ENCODE measurements around the gene C3orf33. TPM values are rescaled to one million over a fixed set of nuclear protein-coding genes. Genes with fewer than 3 reads are reported as not detected.

C3orf33 gene, protein sequence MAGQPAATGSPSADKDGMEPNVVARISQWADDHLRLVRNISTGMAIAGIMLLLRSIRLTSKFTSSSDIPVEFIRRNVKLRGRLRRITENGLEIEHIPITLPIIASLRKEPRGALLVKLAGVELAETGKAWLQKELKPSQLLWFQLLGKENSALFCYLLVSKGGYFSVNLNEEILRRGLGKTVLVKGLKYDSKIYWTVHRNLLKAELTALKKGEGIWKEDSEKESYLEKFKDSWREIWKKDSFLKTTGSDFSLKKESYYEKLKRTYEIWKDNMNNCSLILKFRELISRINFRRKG
- 1.4 and 2.6 TPM in 2 replicates for total RNA-seq

DNA sequence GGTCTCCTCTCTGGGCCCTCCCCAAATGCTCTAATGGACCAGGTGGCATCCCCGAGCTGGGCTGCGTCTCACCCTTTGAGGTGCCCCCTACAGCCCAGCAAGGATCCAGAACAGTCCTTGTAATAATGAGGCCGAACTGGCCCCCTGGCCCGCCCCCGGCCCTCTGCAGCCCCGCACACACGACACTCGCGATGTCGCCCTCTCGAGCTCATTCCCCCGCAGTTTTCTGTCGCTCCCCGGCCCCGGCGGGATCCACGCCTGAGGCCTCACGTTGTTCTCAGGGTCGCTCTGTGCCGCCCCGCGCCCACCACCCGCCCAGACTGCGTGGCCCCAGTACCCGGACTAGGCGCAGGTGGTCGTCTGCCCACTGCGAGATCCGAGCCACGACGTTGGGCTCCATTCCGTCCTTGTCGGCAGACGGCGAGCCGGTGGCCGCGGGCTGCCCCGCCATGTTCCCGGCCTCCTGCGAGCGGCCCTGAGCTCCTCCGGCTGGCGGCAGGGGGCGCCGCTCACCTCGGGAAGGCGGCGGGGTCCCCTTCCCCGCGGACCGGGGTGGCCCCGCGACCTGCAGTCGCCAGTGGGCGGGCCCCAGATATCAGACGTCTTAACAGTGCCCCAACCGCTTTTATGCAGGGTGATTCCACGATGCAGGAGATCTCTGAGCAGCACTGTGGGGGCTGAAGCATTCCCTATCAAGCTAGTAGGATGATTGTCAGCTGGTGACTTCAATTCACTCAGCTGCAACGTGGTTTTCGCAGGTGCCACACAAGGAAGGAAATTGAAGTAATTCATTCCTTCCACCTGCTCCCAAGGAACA is at the start of gene C3orf33:
C3orf33 (minus strand) TSS at position 477 of the 817 bp plus-strand sequence; CDS start at position 451, 26 bp downstream.

DNA sequence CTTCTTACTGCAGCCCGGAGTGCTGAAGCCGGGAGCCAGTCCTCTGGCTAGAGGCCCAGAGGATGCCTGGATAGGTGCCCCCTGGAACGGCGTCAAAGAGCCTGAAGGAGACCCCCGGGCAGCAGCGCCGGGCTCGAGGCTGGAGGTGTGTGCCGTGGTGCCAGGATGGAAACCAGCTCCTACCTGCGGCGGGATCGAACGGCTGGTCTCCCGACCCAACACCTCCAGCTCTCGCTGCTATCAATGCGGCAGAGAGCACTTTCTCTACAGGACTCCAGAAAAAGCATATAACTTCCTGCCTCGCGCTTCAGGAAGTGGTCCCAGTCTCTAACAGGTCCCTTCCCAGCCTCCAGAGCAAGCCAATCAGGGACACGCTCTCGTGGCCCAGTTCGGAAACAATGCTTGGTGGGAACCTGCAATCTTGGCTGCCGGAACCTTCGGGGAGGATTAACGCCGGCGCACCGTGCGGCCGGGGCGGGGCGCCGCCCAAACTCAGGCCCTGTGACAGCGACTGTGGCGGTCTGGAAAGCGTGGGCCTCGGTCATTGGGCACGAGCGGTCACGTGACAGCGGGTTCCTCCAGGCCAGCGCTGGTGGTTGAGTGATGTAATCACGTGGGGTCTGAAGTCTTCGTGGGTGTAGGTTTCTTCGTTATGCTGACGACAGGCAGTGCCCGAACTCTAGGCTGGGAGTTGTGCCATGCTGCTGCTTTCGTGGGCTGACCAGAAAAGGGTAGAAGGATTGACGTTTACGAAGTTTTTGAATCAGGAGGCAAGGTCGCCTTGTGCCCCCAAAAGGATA is 48.3 kb upstream of the C3orf33 start, which contains the start of gene SLC33A1:
SLC33A1 (minus strand) TSS at position 287 of the 800 bp plus-strand sequence. CDS start 430 bp downstream, outside the sequence.

DNA sequence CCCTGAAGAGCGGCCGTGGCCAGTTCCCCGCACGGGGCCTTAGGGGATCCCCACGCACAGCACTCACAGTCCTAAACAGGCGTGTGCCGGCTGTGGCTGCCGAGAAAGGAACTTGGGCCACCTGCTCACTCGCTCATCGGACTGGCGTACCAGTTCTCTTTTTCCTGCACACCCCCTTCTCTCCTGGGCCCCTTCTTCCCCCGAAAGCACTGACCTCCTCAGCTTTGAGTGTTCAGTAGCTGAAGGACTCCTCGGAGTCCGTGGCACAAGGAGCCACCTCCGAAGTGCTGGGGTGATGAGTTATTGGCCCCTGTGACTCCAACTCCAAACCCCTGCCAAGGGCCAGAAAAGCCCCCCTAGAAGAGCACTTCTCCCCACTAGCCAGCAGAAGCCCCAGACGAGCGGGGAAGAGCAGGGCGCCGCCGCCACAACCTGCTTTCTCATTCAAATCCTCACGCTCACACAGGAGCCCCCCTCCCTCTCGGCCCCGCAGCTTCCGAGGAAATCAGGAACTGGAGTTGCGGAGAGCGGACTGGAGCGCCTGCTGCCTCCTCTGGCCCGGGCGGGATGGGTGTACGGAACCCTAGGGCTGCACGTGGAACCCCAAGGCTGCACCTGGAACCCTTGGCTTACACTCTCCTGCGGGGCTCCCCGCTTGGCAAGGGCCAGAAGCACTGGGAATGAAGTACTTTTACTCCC is 61.3 kb downstream of the C3orf33 start, which contains the start of gene PLCH1:
PLCH1 (minus strand) TSS at position 446 of the 699 bp plus-strand sequence. CDS start 40,847 bp downstream, outside the sequence.

Other genes with a start within 250 kb of the C3orf33 start
- gene PLCH1, start 61.2 kb downstream of the C3orf33 start, total RNA-seq: not detected in 2 replicates
- 39.2 and 47.8 TPM in 2 replicates for gene SLC33A1, start 48.1 kb upstream of the C3orf33 start, total RNA-seq
- 63.4 and 73.7 TPM in 2 replicates for gene GMPS, start 64.4 kb upstream of the C3orf33 start, total RNA-seq